Stimulated activated CD4-positive, alpha-beta T cell treated with anti-CD3 and anti-CD28 coated beads, Interleukin-2, amount 100 ng/mL, for 4 hours (primary cell): ENCODE results near the gene NLGN1.

Experiments
- DNase-seq: peaks from one replicate; pipeline ENCODE4 v3.0.0-alpha.2; 2020; ENCODE audit warnings: low read depth

Gene NLGN1

GRCh38 chr3:173843060-173843459 is 445.5 kb downstream of the NLGN1 start:
- DNase-seq = no peak

GRCh38 chr3:173846584-173846983 is 449.0 kb downstream of the NLGN1 start:
- no peak for DNase-seq

- no peak for DNase-seq
Measured at GRCh38 chr3:173849489-173849888, 451.9 kb downstream of the NLGN1 start.

GRCh38 chr3:173857154-173857553 is 459.6 kb downstream of the NLGN1 start:
- no peak for DNase-seq

- no peak for DNase-seq
Measured at GRCh38 chr3:173862701-173863100, 465.2 kb downstream of the NLGN1 start.

- no peak for DNase-seq
Measured at GRCh38 chr3:173863551-173863950, 466.0 kb downstream of the NLGN1 start.

GRCh38 chr3:173865900-173866498 is 468.5 kb downstream of the NLGN1 start:
- no peak for DNase-seq

- no peak for DNase-seq
Measured at GRCh38 chr3:173869766-173870165, 472.2 kb downstream of the NLGN1 start.

- no peak for DNase-seq
Measured at GRCh38 chr3:173870976-173871375, 473.4 kb downstream of the NLGN1 start.

- no peak for DNase-seq
Measured at GRCh38 chr3:173875790-173876189, 478.2 kb downstream of the NLGN1 start.

GRCh38 chr3:173876476-173876875 is 478.9 kb downstream of the NLGN1 start:
- no peak for DNase-seq

GRCh38 chr3:173887888-173888287 is 490.3 kb downstream of the NLGN1 start:
- no peak for DNase-seq

- no peak for DNase-seq
Measured at GRCh38 chr3:173889596-173889995, 492.1 kb downstream of the NLGN1 start.

GRCh38 chr3:173890091-173890490 is 492.5 kb downstream of the NLGN1 start:
- no peak for DNase-seq

GRCh38 chr3:173891272-173892100 is 493.9 kb downstream of the NLGN1 start:
- DNase-seq = no peak

GRCh38 chr3:173892547-173892946 is 495.0 kb downstream of the NLGN1 start:
- DNase-seq = no peak

- DNase-seq = no peak
Measured at GRCh38 chr3:173893066-173893465, 495.5 kb downstream of the NLGN1 start.

- DNase-seq = no peak
Measured at GRCh38 chr3:173893835-173894234, 496.3 kb downstream of the NLGN1 start.

GRCh38 chr3:173897631-173898030 is 500.1 kb downstream of the NLGN1 start:
- no peak for DNase-seq

GRCh38 chr3:173901649-173902048 is 504.1 kb downstream of the NLGN1 start:
- DNase-seq = no peak

- no peak for DNase-seq
Measured at GRCh38 chr3:173902401-173902800, 504.9 kb downstream of the NLGN1 start.

GRCh38 chr3:173902871-173903270 is 505.3 kb downstream of the NLGN1 start:
- DNase-seq = no peak

GRCh38 chr3:173905381-173905780 is 507.8 kb downstream of the NLGN1 start:
- DNase-seq = no peak

GRCh38 chr3:173911446-173911845 is 513.9 kb downstream of the NLGN1 start:
- DNase-seq = no peak
